ENCODE measurements around the gene KRT26.
"Not testable (repeated sequence)": the region's sequence is repeated elsewhere in the genome, so short reads cannot be mapped to it uniquely, and the experiment has no call there.

- not testable (repeated sequence) for TF ChIP-seq TAF1 (IDR thresholded peaks at IDR 0.05; ENCODE audit: borderline replicate concordance, low read depth, low read length); MYC (IDR thresholded peaks at IDR 0.05; ENCODE audit: insufficient read depth, insufficient read length, insufficient replicate concordance, low read length, severe bottlenecking); CTCF (IDR thresholded peaks at IDR 0.05 in 2 of 3, conservative IDR thresholded peaks at IDR 0.05 in 1 of 3; ENCODE audit: control insufficient read depth in 2 of 3, extremely low read depth in 1 of 3, insufficient read depth in 1 of 3, low read depth in 3 of 3, low read length in 3 of 3); SP1 (IDR thresholded peaks at IDR 0.05; ENCODE audit: low read depth, low read length); CBFB (IDR thresholded peaks at IDR 0.05; ENCODE audit: low read depth); CEBPB (IDR thresholded peaks at IDR 0.05; ENCODE audit: borderline replicate concordance in 1 of 2, low read depth in 2 of 2, low read length in 2 of 2); ZBTB40 (IDR thresholded peaks at IDR 0.05; ENCODE audit: borderline replicate concordance); POLR2A (IDR thresholded peaks at IDR 0.05; ENCODE audit: low read depth, low read length); EP300 (IDR thresholded peaks at IDR 0.05; ENCODE audit: borderline replicate concordance in 1 of 2, control insufficient read depth in 1 of 2, low read depth in 2 of 2, low read length in 2 of 2); MEF2B (IDR thresholded peaks at IDR 0.05; ENCODE audit: partially characterized antibody, poor library complexity, severe bottlenecking); SUPT20H (IDR thresholded peaks at IDR 0.05; ENCODE audit: borderline replicate concordance, control insufficient read depth, low read depth, low read length); SIX5 (IDR thresholded peaks at IDR 0.05; ENCODE audit: low read depth, low read length, severe bottlenecking); JUND (IDR thresholded peaks at IDR 0.05; ENCODE audit: low read depth, low read length)
Measured at GRCh38 chr17:40748666-40749065, 23.3 kb downstream of the KRT26 start.

Data from GM12878 (cell line).